ENCODE results near the gene TTLL8.

The TTLL8 gene

DNA sequence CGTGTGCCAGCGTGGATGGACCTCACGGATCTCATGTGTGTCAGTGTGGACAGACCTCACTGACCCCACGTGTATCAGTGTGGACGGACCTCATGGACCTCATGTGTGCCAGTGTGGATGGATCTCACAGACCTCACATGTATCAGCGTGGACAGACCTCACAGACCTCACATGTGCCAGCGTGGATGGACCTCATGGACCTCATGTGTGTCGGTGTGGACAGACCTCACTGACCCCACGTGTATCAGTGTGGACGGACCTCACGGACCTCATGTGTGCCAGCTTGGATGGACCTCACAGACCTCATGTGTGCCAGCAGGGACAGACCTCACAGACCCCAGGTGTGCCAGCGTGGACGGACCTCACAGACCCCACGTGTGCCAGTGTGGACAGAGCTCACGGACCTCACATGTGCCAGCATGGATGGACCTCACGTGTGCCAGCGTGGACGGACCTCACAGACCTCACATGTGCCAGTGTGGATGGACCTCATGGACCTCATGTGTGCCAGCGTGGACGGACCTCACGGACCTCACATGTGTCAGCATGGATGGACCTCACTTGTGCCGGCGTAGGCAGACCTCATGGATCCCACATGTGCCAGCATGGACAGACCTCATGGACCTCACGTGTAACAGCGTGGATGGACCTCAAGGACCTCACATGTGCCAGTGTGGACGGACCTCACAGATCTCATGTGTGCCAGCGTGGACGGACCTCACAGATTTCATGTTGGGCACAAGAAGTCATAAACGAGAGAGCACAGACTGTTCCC lies 18.2 kb downstream of the TTLL8 start:
- no peak for DNase-seq

DNA sequence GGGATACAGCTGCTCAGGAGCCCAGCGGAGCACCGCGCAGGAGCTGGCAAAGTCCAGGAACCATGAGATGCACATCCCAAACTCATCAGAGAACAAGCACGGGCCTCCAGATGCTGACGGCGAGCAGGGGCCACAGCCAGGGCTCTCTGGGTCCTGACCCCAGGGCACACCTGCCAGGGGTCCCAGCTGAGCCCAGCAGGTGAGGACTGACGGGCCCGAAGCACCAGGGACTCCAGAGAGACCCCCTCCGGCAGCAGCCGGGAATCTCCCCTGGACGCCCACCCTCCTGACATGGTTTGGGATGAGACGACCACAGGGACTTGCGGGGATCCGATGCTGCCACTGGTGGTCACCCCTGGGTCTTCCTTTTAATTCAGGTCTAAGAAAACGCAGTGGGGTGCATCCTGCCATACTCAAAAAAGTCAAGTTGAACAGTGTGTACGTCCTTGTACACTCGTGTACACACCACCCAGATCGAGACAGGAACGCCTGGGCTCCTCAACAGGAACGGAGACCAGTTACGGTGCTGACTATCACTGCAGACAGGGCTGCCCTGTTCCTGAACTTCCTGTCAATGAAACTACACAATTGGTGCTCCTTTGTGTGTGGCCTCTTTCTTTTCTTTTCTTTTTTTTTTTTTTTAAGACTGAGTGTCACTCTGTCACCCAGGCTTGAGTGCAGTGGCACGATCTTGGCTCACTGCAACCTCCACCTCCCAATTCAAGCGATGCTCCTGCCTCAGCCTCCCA lies 21.9 kb downstream of the TTLL8 start:
- DNase-seq: no peak

DNA sequence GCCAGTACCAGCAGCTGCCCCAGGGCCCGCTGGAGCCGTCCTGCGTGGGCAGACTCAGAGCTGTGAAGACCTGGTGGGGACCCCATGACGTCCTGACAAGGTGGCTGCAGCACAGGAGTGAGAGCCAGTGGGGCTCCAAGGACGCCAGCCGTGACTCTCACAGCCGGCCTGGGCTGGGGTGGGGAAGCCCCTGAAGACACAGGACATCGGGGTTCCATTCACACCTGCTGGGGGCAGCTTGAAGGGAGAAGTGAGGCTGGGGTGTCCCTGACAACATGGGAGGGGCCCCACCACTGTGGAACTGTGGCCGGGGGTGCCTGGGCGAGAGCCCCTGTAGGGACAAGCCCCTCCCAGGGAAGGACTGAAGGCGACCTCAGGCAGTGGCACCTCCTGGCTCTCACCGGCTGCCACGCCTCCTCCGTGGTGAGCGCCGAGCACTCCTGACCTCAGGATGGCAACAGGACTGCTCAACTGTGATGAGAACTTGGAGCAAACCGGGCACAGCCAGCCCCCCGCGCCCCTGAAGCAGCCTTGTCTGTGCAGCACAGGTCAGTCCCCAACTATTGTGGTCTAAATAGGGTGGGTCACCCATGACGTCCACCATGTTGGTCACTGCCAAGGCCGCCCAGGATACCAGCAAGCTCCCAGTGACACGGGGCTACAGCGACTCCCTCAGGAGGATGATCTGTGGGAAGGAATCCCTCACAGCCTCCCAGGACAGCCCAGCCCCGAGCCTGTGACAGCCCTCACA lies 22.8 kb downstream of the TTLL8 start:
- no peak for DNase-seq

DNA sequence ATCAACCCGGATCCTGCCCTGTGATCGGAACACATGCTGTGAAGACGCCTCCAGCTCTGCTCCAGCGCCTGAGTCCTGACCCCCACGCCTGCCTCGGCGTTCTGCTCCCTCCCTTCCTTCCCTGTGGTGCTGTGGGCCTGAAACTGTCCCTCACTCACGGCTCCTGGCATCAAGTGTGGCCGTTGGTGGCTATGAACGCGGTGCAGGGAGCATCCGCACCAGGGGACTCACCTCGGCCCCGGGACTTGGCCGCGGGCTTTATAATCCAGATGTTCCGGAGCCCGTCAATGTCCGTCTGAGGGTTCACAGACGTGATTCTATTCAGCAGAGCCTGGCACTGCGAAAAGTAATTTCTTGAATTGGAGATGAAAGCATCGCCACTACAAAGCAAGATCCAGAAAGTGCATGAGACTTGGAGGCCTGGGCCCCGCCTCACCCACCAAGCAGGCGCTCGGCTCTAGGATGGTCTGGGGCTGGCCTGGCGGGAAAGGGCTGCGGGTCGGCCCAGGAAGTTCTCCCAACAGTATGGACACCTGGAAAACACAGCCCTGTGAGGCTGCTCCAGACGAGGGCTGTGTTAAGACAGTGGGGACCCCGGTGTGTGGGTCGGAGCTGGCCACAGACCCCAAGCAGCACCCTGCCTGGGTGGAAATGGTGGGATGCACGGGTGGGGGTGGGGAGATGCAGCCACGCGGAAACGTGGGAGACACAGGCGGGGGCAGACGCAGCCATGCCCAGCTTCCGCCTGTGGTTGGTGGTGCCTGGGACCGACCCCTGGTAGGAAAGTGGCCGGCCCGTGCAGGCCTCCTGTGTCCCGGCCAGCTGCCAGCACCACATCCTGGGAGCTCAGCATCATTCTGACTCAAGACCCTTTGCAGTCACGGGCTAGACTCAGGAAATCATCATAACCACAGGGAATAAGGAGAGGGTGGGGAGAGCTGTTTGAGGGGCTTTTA lies 23.7 kb downstream of the TTLL8 start:
- no peak for DNase-seq

DNA sequence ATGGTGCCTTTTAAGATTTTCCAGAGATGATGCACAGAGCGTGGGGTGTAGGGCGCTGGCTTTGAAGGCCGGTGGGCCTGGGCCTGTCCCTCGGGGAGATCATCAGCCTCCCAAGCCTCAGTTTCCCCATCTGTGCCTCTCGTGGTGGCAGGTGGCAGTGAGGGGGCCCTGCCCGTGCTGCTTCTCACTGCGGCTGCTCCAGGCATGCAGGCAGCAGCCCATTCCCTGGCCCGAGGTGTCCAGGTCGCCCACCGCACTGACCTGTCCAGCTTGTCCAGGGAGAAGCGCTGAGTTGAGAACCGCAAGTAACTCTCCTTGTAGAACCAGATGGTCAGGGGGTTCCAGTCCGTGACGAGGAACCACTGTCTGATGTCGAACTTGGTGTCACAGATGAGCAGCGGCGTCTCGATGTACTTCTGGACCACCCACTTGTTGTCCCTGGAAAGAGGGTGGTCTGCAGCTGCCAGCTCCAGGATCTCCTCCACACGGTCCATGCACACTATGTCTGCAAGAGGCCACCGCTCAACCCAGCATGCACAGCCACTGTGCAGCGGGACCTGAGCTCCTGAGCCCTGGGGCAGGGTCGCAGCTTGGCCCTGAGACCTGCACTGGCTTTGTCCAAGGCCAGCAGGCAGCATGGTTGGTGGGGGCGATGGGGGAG lies 25.0 kb downstream of the TTLL8 start:
- DNase-seq: no peak

DNA sequence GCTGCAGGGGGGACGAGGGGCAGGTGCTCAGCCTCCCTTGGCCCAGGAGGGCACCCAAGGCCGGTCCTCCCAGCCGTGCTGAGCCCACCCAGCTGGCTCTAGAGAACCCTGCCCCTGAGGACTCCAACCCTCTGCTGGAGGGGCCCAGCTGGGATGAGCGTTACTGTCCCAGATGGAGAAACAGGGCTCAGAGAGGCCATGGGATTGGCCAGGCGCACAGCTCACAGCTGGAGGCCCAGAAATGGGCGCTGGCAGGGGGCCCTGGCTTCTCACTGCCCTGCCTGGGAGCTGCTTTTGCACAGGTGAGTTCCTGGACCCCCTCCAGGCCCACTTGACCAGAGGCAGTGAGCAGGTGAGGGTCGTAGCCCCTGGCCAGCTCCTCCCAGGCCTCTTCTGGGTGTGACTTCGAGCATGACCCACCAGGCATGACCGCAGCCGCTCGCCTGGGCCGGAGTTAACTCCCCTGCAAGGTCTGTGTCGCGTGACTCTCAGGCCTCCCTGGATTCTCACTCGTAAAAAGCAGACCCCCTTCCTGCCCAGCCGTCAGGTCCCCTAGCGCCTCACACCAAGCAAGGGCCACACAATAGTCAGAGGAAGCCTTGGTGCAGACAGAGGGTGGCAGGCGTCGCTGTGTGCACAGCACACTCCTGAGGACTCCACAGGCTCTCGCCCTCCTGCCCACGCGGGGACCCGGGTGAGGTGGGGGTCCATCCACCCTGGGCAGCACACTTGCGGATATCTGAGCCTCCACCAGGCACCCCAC lies 25.8 kb downstream of the TTLL8 start:
- no peak for DNase-seq

DNA sequence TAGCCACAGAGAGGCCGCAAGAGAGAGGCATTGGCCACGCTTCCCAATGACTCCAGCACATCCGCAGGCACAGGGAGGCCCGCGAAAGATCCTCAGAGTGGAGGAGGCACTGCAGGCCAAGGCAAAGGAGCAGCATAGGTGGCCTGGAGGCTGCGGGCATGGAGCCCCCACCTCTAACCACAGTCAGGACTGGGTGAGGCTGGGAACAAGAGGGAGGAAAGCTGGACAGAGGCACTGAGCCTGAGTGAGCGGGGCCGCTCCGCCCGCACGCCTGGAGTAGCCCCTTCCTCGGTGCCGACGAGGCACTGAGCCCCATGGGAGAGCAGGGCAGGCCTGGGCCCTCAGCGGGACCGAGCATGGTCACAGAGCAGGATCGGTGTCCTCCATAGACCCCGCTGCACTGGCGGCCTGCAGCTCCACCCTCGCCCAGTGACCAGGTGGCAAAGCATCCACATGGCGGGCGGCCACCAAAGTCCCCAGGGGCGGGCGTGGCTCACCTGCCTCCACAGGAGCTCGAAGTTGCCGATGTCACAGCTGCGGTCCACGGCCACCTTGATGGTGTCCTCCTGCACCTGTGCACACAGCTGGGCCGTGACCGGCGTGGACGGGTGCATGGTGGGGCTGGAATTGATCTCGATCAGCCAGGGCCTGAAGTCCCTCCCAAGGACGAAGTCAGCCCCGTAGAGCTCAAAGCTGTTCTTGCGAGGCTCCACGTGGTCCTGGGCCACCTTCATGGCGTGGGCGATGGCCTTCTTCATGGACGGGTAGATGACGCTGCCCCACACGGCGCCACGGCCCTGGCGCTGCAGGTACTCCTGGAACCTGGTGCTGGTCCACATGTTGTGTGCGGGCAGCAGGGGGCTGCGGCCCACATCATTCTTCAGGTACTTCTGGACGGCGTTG lies 26.7 kb downstream of the TTLL8 start:
- no peak for DNase-seq

DNA sequence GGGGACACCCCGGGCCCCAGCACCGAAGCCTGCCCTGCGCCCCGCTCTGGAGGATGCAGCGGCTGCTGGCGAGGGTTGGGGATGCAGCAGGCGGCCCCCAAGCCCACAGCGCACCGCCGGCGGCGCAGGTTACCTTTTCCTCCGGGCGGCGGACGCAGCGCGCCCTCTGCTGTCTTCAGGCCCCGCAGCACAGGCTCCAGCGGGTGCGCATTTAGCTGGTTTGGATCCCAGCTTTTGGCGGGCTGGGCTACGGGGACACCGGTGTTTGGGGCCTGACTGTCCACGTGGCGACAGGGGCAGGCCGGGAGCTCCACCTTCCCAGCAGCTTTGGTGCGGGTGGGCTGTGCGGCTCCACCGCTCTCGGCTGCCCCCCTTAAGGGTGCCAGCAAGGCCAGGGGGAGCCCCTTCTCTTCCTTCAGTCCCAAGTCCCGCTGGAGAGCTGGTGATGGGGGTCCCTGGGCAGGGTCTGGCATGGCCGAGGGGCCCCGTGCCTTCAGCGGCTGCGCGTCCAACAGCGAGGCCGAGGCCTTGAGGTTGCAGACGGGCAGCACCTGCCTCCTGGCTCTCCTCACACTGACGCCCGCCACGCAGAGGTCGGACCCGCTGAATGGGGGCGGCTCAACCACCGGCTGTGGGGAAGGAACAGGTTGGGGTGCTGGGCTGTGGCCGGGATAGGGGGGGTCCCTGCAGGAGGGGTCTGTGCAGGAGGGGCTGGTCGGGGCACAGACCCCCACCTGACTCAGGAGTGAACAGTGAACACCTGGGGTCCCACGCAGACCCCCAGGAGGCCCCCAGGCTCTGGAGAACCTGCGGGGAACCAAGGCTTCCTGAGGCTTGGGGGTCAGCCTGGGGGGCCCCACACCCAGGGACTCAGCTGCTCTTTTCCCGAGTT lies 27.6 kb downstream of the TTLL8 start:
- peak; percentile 41 for DNase-seq

DNA sequence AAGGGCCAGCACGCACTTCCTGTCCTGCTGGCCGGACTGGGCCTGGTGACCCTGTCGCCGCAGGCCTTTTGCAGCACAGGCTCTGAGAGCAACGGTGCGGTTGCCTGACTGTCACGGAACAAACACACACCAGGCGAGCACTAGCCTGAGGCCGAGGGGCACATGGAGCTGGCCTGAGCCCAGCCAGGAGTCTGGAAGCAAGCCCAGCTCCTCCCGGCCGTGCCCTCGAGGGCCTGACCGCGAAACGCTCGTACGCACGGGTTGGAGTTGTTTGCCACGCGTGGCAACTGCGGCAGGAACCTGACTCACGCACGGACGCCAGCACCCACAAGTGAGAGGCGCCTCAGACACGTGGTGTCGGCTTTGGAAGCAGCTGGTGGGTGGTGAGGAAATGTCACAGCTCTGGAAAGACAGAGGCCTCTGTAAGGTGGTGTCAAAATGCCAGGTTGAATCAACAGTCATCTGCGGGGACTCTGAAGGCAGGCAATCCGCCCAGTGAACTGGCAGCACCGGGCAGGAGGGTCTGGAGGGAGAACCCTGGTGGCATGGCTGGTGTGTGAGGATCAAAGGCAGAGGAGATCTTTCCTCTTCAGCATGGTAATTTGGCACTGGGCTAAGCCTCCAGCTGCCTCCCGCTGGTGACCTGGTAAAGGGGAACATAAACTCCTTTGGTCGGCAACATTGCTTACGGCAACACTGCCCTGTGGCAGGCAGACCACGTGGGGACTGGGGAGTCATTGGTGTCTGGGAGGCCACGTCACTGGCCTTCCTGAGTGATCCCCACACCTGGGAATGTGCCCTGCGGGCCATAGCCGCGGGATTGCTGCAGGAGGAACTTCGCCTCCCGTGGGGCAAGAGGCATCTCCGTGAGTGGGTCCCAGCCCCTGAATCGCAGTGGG lies 30.2 kb downstream of the TTLL8 start:
- DNase-seq: no peak

DNA sequence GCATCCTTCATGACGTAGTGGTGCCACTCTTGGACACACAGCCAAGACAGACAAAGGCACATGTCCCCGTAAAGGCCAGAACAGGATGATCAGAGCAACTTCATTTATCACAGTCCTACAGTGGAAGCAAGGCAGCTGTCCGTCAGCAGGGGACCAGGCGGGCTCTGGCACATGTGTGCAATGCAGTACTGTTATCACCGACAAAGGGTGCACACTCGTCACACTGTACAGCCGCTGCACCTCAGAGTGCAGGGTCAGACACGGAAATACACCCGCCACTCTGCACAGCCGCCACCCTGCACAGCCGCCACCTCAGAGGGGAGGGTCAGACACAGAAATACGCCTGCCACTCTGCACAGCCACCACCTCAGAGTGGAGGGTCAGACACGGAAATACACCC lies 32.1 kb downstream of the TTLL8 start:
- DNase-seq: no peak

DNA sequence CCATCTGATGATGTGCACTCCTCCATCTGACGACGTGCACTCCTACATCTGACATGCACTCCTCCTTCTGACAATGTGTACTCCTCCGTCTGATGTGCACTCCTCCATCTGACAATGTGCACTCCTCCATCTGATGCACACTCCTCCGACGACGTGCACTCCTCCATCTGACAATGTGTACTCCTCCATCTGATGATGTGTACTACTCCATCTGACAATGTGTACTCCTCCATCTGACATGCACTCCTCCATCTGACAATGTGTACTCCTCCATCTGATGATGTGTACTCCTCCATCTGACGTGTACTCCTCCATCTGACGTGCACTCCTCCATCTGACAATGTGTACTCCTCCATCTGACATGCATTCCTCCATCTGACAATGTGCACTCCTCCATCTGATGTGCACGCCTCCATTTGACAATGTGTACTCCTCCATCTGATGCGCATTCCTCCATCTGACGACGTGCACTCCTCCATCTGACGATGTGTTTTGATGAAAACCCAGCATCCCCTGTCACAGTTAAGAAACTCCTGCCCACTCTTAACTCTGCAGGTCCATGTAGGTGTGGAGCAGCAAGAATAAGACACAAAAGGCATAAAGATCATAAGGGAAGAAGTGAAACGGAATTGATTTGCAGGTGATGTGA lies 35.8 kb downstream of the TTLL8 start:
- DNase-seq: no peak

DNA sequence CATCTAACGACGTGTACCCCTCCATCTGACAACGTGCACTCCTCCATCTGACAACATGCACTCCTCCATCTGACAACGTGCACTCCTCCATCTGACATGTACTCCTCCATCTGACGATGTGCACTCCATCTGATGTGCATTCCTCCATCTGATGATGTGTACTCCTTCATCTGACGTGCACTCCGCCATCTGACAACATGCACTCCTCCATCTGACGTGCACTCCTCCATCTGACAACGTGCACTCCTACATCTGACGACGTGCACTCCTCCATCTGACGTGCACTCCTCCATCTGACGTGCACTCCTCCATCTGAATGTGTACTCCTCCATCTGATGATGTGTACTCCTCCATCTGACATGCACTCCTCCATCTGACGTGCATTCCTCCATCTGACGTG lies 37.5 kb downstream of the TTLL8 start:
- DNase-seq: no peak

DNA sequence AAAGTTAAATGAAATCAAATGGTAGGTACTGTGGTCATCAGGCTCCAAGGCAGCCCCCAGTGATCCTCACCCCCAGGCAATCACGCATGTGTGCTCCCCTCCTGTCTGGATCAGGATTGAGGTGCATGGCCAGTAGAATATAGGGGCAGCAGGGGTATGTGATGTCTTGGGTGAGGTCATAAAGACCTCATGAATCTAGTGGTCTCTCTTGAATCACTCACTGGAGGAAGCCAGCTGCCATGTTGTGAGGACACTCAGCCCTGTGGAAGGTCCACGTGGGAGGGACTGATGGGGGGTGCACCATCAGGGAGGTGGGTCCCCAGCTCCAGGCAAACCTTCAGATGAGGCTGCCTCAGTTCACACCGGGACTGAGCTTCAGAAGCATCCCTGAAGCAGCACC lies 38.8 kb downstream of the TTLL8 start:
- no peak for DNase-seq

DNA sequence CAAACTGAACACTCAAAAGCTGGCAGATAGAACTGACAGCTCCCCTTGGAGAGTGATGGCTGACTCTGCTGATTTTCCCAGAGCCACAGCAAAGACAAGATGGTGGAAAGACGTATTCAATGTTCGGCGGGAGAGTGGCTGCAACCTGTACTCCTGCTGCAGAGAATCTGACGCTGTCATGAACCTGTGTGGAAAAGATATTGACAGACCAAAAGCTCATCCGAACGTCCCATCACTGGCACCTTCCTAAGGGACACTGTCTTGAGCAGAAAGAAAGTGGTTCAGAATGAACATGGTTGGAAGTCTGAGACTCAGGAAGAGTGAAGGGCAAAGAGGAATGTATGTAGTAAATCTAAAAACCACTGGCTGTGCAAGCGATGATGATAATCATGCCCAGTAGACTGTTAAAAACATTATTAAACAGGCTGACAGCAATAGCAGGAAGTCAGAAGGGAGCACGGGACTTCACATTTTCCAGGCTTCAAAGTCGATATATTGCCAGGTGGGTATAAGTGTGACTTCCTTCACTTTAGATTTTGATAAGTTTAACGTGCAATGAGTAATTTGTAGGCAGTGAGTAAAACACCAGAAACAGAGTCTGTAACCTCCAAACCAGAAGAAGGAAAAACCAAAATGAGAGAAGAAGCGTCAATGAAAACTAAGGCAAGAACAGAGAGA lies 39.4 kb downstream of the TTLL8 start:
- DNase-seq: no peak

DNA sequence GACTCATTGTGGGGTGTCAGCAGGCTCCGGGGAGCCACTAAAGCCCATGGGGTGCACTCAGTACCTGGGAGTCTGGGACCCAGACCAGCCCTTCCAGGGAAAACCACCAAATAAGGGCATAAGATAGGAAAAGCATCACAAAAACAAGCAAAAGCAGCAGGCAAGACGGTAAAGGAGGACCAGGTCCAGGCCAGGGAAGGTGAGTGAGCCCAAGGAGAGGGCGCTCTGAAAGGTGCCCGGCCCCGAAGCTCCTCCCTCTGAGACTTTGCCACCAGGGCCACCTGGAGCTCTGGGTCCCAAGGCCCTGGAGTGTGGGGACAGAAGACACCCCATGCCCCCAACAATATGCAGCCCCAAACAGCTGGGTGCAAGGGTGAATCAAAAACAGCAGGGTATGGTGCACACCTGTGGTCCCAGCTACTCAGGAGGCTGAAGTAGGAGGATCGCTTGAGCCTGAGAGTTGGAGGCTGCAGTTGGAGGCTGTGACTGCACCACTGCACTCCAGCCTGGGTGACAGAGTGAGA lies 40.3 kb downstream of the TTLL8 start:
- DNase-seq: no peak

DNA sequence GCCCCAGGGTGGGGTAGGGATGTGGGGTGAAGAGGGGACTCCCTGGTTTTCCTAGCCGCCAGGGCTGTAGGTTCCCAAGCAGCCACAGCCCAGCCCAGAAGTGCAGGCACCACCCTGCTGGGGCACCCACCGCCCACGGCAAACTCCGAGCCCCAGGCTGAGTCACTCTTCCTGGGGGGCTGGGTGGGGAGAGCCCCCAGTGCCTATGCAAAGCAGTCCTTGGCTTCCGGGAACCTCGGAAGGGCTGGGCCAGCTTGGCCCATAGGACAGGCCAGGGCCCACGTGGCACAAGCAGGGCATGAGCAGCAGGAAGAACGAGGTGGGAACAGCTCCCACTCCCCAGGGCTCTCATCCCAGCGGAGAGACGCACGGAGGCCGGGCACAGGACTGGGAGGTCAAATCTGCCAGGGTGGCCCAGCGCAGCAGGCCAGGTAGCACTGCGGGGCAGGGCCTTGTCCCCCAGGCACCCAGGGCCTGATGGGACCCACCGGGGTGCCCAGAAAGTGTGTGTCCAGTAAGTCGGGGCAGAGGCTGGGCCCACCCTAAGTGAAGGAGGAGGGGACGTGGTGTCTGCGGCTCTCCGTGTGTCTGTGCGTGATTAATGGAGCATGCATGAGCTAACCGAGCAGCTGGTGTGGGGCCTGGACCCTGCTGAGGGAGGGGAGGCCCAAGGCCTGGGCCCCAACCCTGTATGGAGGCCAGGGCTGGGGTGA lies 41.0 kb downstream of the TTLL8 start:
- no peak for DNase-seq
